Activated CD8-positive, alpha-beta T cell treated with anti-CD3 and anti-CD28 coated beads for 36 hours (primary cell): ENCODE results near the gene HPRT1. TPM values are rescaled to one million over a fixed set of nuclear protein-coding genes. Genes with fewer than 3 reads are reported as not detected.
A peak's percentile ranks its signal among the peaks of the same experiment; 100 is the strongest.

Experiments used
- ATAC-seq: fragments of 200-7000 bp; cut with Tn5 transposase; one replicate; pipeline ENCODE4 v1.10.0; 2021; ENCODE audit warnings: mild to moderate bottlenecking, moderate library complexity
- CTCF ChIA-PET: fragments of 350-600 bp; sonication (Branson Sonifier 250); formaldehyde crosslinking; loops from one replicate; lab custom pipeline; 2021; ENCODE audit warnings: antibody characterized with exemption; lab: Charles Lee
- POLR2A ChIA-PET: fragments of 350-600 bp; sonication (Branson Sonifier 250); formaldehyde crosslinking; loops from one replicate; lab custom pipeline; 2021; ENCODE audit warnings: antibody characterized with exemption; lab: Charles Lee
- DNase-seq: peaks from one replicate; pipeline ENCODE4 v3.0.0-alpha.2; 2020
- H3K27ac Mint-ChIP-seq: one replicate; pipeline ENCODE4 v1.8.0; 2021; ENCODE audit warnings: mild to moderate bottlenecking, mixed read lengths
- H3K27me3 Mint-ChIP-seq: one replicate; pipeline ENCODE4 v1.8.0; 2021; ENCODE audit warnings: mixed read lengths
- H3K36me3 Mint-ChIP-seq: one replicate; pipeline ENCODE4 v1.8.0; 2021; ENCODE audit warnings: low read depth, mixed read lengths
- H3K4me1 Mint-ChIP-seq: one replicate; pipeline ENCODE4 v1.8.0; 2021; ENCODE audit warnings: low read depth, mixed read lengths
- H3K4me3 Mint-ChIP-seq: one replicate; pipeline ENCODE4 v1.8.0; 2021; ENCODE audit warnings: mild to moderate bottlenecking, moderate library complexity, mixed read lengths
- H3K9me3 Mint-ChIP-seq: one replicate; pipeline ENCODE4 v1.8.0; 2021; ENCODE audit warnings: mixed read lengths
- intact Hi-C: fragments of 100-400 bp; cut with micrococcal nuclease; formaldehyde crosslinking; loops from one replicate; pipeline ENCODE4 v1.10.0; 2022
- total RNA-seq, 2 experiments: library from RNA; stranded (reverse); gene quantifications; one replicate each; pipeline ENCODE4 v1.2.3, GENCODE V29; 2021
- TF ChIP-seq, protein P1 (sequence below): fragments of 200-600 bp; IDR thresholded peaks from one replicate; pipeline ENCODE4 v1.8.0; 2022; ENCODE audit warnings: antibody characterized with exemption, mild to moderate bottlenecking

Gene HPRT1, protein sequence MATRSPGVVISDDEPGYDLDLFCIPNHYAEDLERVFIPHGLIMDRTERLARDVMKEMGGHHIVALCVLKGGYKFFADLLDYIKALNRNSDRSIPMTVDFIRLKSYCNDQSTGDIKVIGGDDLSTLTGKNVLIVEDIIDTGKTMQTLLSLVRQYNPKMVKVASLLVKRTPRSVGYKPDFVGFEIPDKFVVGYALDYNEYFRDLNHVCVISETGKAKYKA
- total RNA-seq, result 100 to 1,000 TPM; 118 to 120 TPM

DNA sequence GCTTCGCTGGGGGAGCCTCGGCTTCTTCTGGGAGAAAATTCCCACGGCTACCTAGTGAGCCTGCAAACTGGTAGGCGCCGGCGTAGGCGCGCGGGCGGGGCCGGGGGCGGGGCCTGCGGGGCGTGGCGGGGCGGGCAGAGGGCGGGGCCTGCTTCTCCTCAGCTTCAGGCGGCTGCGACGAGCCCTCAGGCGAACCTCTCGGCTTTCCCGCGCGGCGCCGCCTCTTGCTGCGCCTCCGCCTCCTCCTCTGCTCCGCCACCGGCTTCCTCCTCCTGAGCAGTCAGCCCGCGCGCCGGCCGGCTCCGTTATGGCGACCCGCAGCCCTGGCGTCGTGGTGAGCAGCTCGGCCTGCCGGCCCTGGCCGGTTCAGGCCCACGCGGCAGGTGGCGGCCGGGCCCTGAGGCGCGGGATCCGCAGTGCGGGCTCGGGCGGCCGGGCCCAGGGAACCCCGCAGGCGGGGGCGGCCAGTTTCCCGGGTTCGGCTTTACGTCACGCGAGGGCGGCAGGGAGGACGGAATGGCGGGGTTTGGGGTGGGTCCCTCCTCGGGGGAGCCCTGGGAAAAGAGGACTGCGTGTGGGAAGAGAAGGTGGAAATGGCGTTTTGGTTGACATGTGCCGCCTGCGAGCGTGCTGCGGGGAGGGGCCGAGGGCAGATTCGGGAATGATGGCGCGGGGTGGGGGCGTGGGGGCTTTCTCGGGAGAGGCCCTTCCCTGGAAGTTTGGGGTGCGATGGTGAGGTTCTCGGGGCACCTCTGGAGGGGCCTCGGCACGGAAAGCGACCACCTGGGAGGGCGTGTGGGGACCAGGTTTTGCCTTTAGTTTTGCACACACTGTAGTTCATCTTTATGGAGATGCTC is at the start of gene HPRT1:
Gene HPRT1, plus strand, starts transcription at position 161 of the 857 bp plus-strand sequence. Its CDS starts 147 bp downstream, at position 308.
- ChIA-PET POLR2A (interaction anchor here (0.7 kb wide), 2 partner anchors 40 to 45 kb away, joined by 3 to 4 read pairs; no protein-coding TSS in a partner anchor), CTCF (no interaction called here)
- Mint-ChIP-seq H3K36me3 (peaks cover 6% of the 10 kb centered on the region), H3K27ac (peak within 1 kb of the TSS; percentile 85), H3K27me3 (no peaks in the 10 kb centered on the region), H3K4me3 (peak within 1 kb of the TSS; percentile 88), H3K4me1 (peaks cover 18% of the 10 kb centered on the region), H3K9me3 (no peaks in the 10 kb centered on the region)
- TF ChIP-seq, protein P1, sequence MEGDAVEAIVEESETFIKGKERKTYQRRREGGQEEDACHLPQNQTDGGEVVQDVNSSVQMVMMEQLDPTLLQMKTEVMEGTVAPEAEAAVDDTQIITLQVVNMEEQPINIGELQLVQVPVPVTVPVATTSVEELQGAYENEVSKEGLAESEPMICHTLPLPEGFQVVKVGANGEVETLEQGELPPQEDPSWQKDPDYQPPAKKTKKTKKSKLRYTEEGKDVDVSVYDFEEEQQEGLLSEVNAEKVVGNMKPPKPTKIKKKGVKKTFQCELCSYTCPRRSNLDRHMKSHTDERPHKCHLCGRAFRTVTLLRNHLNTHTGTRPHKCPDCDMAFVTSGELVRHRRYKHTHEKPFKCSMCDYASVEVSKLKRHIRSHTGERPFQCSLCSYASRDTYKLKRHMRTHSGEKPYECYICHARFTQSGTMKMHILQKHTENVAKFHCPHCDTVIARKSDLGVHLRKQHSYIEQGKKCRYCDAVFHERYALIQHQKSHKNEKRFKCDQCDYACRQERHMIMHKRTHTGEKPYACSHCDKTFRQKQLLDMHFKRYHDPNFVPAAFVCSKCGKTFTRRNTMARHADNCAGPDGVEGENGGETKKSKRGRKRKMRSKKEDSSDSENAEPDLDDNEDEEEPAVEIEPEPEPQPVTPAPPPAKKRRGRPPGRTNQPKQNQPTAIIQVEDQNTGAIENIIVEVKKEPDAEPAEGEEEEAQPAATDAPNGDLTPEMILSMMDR, result no peak
- intact Hi-C loops, result no loop called here
- ATAC-seq (peak; percentile 96), DNase-seq (peak; percentile 80)

DNA sequence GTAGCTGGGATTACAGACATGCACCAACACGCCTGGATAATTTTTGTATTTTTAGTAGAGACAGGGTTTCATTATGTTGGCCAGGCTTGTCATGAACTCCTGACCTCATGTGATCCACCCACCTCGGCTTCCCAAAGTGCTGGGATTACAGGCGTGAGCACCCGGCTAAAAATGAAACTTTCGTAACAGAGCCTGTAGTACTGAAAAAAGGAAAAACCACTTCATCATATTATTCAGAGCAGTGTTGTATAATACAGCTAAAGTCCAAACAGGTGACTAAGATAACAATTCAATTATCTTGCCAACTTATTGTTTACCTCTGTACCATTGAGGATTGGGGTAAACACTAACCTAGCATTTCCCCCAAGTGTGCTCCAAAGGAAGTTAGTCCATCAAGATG is 43.9 kb upstream of the HPRT1 start:
- Mint-ChIP-seq H3K27ac (no peak overlapping the region), H3K36me3 (peaks cover 12% of the 10 kb centered on the region), H3K4me1 (no peaks in the 10 kb centered on the region), H3K27me3 (no peaks in the 10 kb centered on the region), H3K4me3 (no peak overlapping the region), H3K9me3 (no peaks in the 10 kb centered on the region)
- TF ChIP-seq, protein P1, result no peak
- ATAC-seq (no peak), DNase-seq (no peak)
- POLR2A ChIA-PET, result no interaction called here
- intact Hi-C loops, result no loop called here
- CTCF ChIA-PET, result no interaction called here

DNA sequence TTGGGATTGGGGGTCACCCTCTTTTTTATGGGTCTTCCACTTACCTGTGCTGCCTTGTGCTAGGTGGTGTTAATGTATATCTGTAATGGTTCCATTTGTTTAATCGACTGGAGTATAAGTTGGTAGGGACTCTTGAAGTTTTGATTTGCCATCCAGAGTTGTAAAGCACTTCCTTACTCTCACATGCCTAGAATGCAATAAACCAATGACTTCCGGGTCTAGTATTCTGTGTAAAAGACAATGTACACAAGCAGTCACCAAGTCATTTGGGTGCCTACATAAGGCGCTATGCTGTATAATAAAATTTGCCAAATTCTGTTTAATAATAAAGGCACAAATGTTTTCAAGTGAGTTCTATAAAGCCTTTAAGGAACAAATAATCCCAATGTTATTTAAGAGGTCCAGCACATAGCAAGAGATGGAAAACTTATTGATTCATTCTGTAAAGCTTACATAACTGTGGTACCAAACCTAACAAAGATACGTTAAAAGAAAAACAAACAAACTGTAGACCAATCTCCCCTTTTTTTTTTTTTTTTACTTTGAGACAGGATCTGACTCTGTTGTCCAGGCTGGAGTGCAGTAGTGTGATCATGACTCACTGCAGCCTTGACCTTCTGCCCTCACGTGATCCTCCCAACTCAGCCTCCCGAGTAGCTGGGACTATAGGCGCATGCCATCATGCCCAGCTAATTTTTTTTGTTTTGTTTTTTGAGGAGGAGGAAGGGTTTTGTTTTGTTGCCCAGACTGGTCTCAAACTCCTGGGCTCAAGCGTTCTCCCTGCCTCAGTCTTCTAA is 41.5 kb upstream of the HPRT1 start:
- POLR2A ChIA-PET, result no interaction called here
- no peak for ATAC-seq
- intact Hi-C loops, result no loop called here
- CTCF ChIA-PET, result no interaction called here
- Mint-ChIP-seq H3K27me3 (no peaks in the 10 kb centered on the region), H3K36me3 (peaks cover 12% of the 10 kb centered on the region), H3K4me3 (no peak overlapping the region), H3K27ac (no peak overlapping the region), H3K9me3 (no peaks in the 10 kb centered on the region), H3K4me1 (no peaks in the 10 kb centered on the region)
- TF ChIP-seq, protein P1, result no peak
- DNase-seq, result no peak

DNA sequence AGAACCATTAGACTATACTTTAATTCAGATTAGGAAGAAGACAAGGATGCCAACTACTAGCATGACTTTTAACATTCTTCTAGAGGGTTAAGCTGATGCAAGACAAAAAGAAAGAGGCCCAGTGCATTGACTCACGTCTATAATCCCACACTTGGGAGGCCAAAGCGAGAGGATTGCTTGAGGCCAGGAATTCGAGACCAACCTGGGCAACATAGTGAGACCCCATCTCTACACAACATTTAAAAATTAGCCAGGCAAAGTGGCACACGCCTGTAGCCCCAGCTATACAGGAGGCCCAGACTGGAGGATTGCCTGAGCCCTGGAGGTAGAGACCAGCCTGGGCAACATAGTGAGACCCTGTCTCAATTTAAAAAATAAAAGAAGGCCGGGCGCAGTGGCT is 40.2 kb upstream of the HPRT1 start:
- no peaks in the 10 kb centered on the region for H3K4me1 Mint-ChIP-seq
- CTCF ChIA-PET, result no interaction called here
- DNase-seq, result no peak
- no peak overlapping the region for H3K4me3 Mint-ChIP-seq
- no peaks in the 10 kb centered on the region for H3K27me3 Mint-ChIP-seq
- no peaks in the 10 kb centered on the region for H3K9me3 Mint-ChIP-seq
- intact Hi-C loops, result no loop called here
- TF ChIP-seq, protein P1, result no peak
- POLR2A ChIA-PET, result no interaction called here
- no peak overlapping the region for H3K27ac Mint-ChIP-seq
- ATAC-seq, result no peak
- H3K36me3 Mint-ChIP-seq, result peaks cover 19% of the 10 kb centered on the region
